ENCODE measurements around the gene IL9R.
"Not testable (repeated sequence)": the region's sequence is repeated elsewhere in the genome, so short reads cannot be mapped to it uniquely, and the experiment has no call there.

- TF ChIP-seq CTCF (IDR thresholded peaks at IDR 0.05; ENCODE audit: borderline replicate concordance, extremely low read depth, low read length, poor library complexity, severe bottlenecking); EZH2 (IDR thresholded peaks at IDR 0.05; ENCODE audit: borderline replicate concordance, low read depth, low read length, severe bottlenecking): not testable (repeated sequence)
Observed at GRCh38 chrX:156008379-156008778, 10.9 kb downstream of the IL9R start.

Measured in DND-41 (cell line).